Hepatocyte (in vitro differentiated cells): ENCODE measurements around the gene BUD31. TPM values are rescaled to one million over a fixed set of nuclear protein-coding genes. Genes with fewer than 3 reads are reported as not detected.

ENCODE experiments used
- DNase-seq: peaks from one replicate; pipeline ENCODE4 v3.0.0-alpha.2; 2016; ENCODE audit warnings: low spot score
- H2AFZ ChIP-seq: fragments of 200-600 bp; sonication (generic); 2 replicates; pipeline ENCODE4 v1.6.0; 2016; ENCODE audit warnings: antibody characterized with exemption, mild to moderate bottlenecking
- H3K27ac ChIP-seq: fragments of 200-600 bp; sonication (generic); 2 replicates; pipeline ENCODE4 v1.5.1; 2016; ENCODE audit warnings: mild to moderate bottlenecking
- H3K27me3 ChIP-seq: fragments of 200-600 bp; sonication (generic); 2 replicates; pipeline ENCODE4 v1.6.1; 2016
- H3K36me3 ChIP-seq: fragments of 200-600 bp; sonication (generic); replicated peaks from 2 replicates; pipeline ENCODE4 v1.5.1; 2016; ENCODE audit warnings: low read depth; ENCODE audit not compliant: insufficient read depth
- H3K4me1 ChIP-seq: fragments of 200-600 bp; sonication (generic); 2 replicates; pipeline ENCODE4 v1.5.1; 2016; ENCODE audit warnings: mild to moderate bottlenecking, moderate library complexity; ENCODE audit not compliant: insufficient read depth
- H3K4me2 ChIP-seq: fragments of 200-600 bp; sonication (generic); 2 replicates; pipeline ENCODE4 v1.6.0; 2016
- H3K4me3 ChIP-seq: fragments of 200-600 bp; sonication (generic); 2 replicates; pipeline ENCODE4 v1.5.1; 2016; ENCODE audit warnings: mild to moderate bottlenecking
- H3K79me2 ChIP-seq: fragments of 200-600 bp; sonication (generic); 2 replicates; pipeline ENCODE4 v1.6.0; 2017; ENCODE audit warnings: mild to moderate bottlenecking
- H3K9me2 ChIP-seq: fragments of 200-600 bp; sonication (generic); replicated peaks from 2 replicates; pipeline ENCODE4 v1.6.0; 2017; ENCODE audit warnings: mild to moderate bottlenecking; ENCODE audit not compliant: insufficient read depth
- H3K9me3 ChIP-seq: fragments of 200-600 bp; sonication (generic); 2 replicates; pipeline ENCODE4 v1.5.1; 2016; ENCODE audit warnings: low read depth, mild to moderate bottlenecking
- H4K20me1 ChIP-seq: fragments of 200-600 bp; sonication (generic); 2 replicates; pipeline ENCODE4 v1.6.0; 2016; ENCODE audit warnings: mild to moderate bottlenecking; ENCODE audit not compliant: insufficient read depth, poor library complexity, severe bottlenecking
- CTCF ChIP-seq: fragments of 200-600 bp; sonication (generic); IDR thresholded peaks from 2 replicates; pipeline ENCODE4 v1.5.1; 2016; ENCODE audit warnings: antibody characterized with exemption, mild to moderate bottlenecking; ENCODE audit not compliant: poor library complexity
- EZH2 ChIP-seq: fragments of 200-600 bp; sonication (generic); IDR thresholded peaks from 2 replicates; pipeline ENCODE4 v1.6.1; 2016; ENCODE audit warnings: antibody characterized with exemption, mild to moderate bottlenecking, borderline replicate concordance
- EZH2phosphoT487 ChIP-seq: fragments of 200-600 bp; sonication (generic); IDR thresholded peaks from one replicate; pipeline ENCODE4 v1.6.1; 2018; ENCODE audit warnings: antibody characterized with exemption, mild to moderate bottlenecking, low read depth, moderate library complexity; ENCODE audit not compliant: unreplicated experiment, severe bottlenecking
- WGBS: methylation state at CpG from one replicate; pipeline ENCODE4 v1.1.6; 2016; ENCODE audit warnings: low lambda C conversion rate; ENCODE audit errors: missing lambda C conversion rate; 5-methylcytosine and 5-hydroxymethylcytosine counted together
- polyA plus RNA-seq: library from polyadenylated mRNA; unstranded; fragments of >200 nt; fragmentation: Nextera tagmentation; extraction: Ambion mirVana; gene quantifications from 2 replicates; pipeline ENCODE4 v1.2.1, GENCODE V29; 2016
- total RNA-seq: library from RNA; depleted of rRNA; stranded (reverse); fragments of >200 nt; gene quantifications from 2 replicates; pipeline ENCODE4 v1.2.3, GENCODE V29; 2014

The BUD31 gene
- total and polyA plus RNA-seq, 2 experiments from 2014 or later: 77.5 to 233 TPM

GRCh38 chr7:99468336-99468918, 59.7 kb downstream of the BUD31 start:
- 96% methylated on average over 26 of the region's 29 CpGs for WGBS
- H3K4me1 ChIP-seq: peaks cover 9% of the 10 kb centered on the region
- no peak overlapping the region for H3K27ac ChIP-seq
- H3K4me3 ChIP-seq: no peak overlapping the region
- peaks cover 4% of the 10 kb centered on the region for H4K20me1 ChIP-seq
- peaks cover 27% of the 10 kb centered on the region for H3K79me2 ChIP-seq
- no peak overlapping the region for H2AFZ ChIP-seq
- no peak for TF ChIP-seq CTCF
- TF ChIP-seq EZH2: no peak
- TF ChIP-seq EZH2phosphoT487: no peak
- no peaks in the 10 kb centered on the region for H3K36me3 ChIP-seq
- H3K27me3 ChIP-seq: no peaks in the 10 kb centered on the region
- no peaks in the 10 kb centered on the region for H3K9me2 ChIP-seq
- H3K9me3 ChIP-seq: no peaks in the 10 kb centered on the region
- no peak overlapping the region for H3K4me2 ChIP-seq
- no peak for DNase-seq

Other genes with a start within 250 kb of the BUD31 start
- 0.17 and 0.52 TPM in 2 replicates for gene KPNA7, start 200.9 kb upstream of the BUD31 start, total RNA-seq
- 0.66 and 0.76 TPM in 2 replicates for gene KPNA7, start 200.9 kb upstream of the BUD31 start, polyA plus RNA-seq
- 0.13 TPM in 1 of 2 replicates, not detected in the other for gene MYH16, start 136.1 kb upstream of the BUD31 start, total RNA-seq
- gene MYH16, start 136.1 kb upstream of the BUD31 start, polyA plus RNA-seq: not detected in 2 replicates
- gene ARPC1A, start 83.1 kb upstream of the BUD31 start, total RNA-seq: 158 and 166 TPM in 2 replicates
- 190 and 194 TPM in 2 replicates for gene ARPC1A, start 83.1 kb upstream of the BUD31 start, polyA plus RNA-seq
- gene ARPC1B, start 34.2 kb upstream of the BUD31 start, total RNA-seq: 139 and 153 TPM in 2 replicates
- 199 and 205 TPM in 2 replicates for gene ARPC1B, start 34.2 kb upstream of the BUD31 start, polyA plus RNA-seq
- gene PDAP1, start 372 bp upstream of the BUD31 start, total RNA-seq: 93.9 and 110 TPM in 2 replicates
- gene PDAP1, start 372 bp upstream of the BUD31 start, polyA plus RNA-seq: 52.6 and 76.5 TPM in 2 replicates
- gene PTCD1, start 29.8 kb downstream of the BUD31 start, total RNA-seq: 9.2 and 11.3 TPM in 2 replicates
- 7.0 and 10.8 TPM in 2 replicates for gene PTCD1, start 29.8 kb downstream of the BUD31 start, polyA plus RNA-seq
- 25.3 and 37.6 TPM in 2 replicates for gene CPSF4, start 30.0 kb downstream of the BUD31 start, total RNA-seq
- 35.1 and 41.1 TPM in 2 replicates for gene CPSF4, start 30.0 kb downstream of the BUD31 start, polyA plus RNA-seq
- 2,783 and 3,615 TPM in 2 replicates for gene ATP5MF, start 57.2 kb downstream of the BUD31 start, total RNA-seq
- 785 and 822 TPM in 2 replicates for gene ATP5MF, start 57.2 kb downstream of the BUD31 start, polyA plus RNA-seq
- 7.0 and 11.3 TPM in 2 replicates for gene ZNF789, start 63.9 kb downstream of the BUD31 start, total RNA-seq
- gene ZNF789, start 63.9 kb downstream of the BUD31 start, polyA plus RNA-seq: 5.5 and 8.1 TPM in 2 replicates
- 19.4 and 23.8 TPM in 2 replicates for gene ZNF394, start 91.3 kb downstream of the BUD31 start, total RNA-seq
- gene ZNF394, start 91.3 kb downstream of the BUD31 start, polyA plus RNA-seq: 17.2 and 18.4 TPM in 2 replicates
- 10.6 and 11.3 TPM in 2 replicates for gene ZKSCAN5, start 95.7 kb downstream of the BUD31 start, total RNA-seq
- gene ZKSCAN5, start 95.7 kb downstream of the BUD31 start, polyA plus RNA-seq: 6.2 and 6.9 TPM in 2 replicates
- 6.3 and 7.2 TPM in 2 replicates for gene FAM200A, start 143.1 kb downstream of the BUD31 start, total RNA-seq
- 3.7 and 4.4 TPM in 2 replicates for gene FAM200A, start 143.1 kb downstream of the BUD31 start, polyA plus RNA-seq
- 69.6 and 76.3 TPM in 2 replicates for gene ZNF655, start 149.7 kb downstream of the BUD31 start, total RNA-seq
- gene ZNF655, start 149.7 kb downstream of the BUD31 start, polyA plus RNA-seq: 39.4 and 48.8 TPM in 2 replicates
- 0.20 and 0.24 TPM in 2 replicates for gene TMEM225B, start 189.3 kb downstream of the BUD31 start, total RNA-seq
- gene TMEM225B, start 189.3 kb downstream of the BUD31 start, polyA plus RNA-seq: 0.12 and 1.8 TPM in 2 replicates
- 11.4 and 18.8 TPM in 2 replicates for gene ZSCAN25, start 208.0 kb downstream of the BUD31 start, total RNA-seq
- 8.4 and 11.4 TPM in 2 replicates for gene ZSCAN25, start 208.0 kb downstream of the BUD31 start, polyA plus RNA-seq